GM06990 (cell line): ENCODE measurements around the gene PKD1L1.
A peak's percentile ranks its signal among the peaks of the same experiment; 100 is the strongest.

Experiments
- DNase-seq: peaks from one replicate; pipeline ENCODE4 v3.0.0-alpha.2; 2011; ENCODE audit not compliant: insufficient read length; ENCODE audit errors: extremely low read depth
- H3K27me3 ChIP-seq: replicated peaks from 2 replicates; pipeline ENCODE4 v1.6.0; 2011; ENCODE audit warnings: low read length; ENCODE audit not compliant: control insufficient read depth, insufficient read depth
- H3K36me3 ChIP-seq: 2 replicates; pipeline ENCODE4 v1.5.1; 2011; ENCODE audit warnings: low read length; ENCODE audit not compliant: control insufficient read depth, insufficient read depth
- H3K4me3 ChIP-seq: replicated peaks from 2 replicates; pipeline ENCODE4 v1.5.1; 2011; ENCODE audit warnings: low read depth, mild to moderate bottlenecking, control low read depth, low read length
- TF ChIP-seq, protein P1 (sequence below): IDR thresholded peaks from 2 replicates; pipeline ENCODE4 v1.5.1; 2011; ENCODE audit warnings: low read length, control low read depth, mild to moderate bottlenecking, inconsistent platforms; ENCODE audit not compliant: insufficient read depth, poor library complexity, severe bottlenecking

Gene PKD1L1

DNA sequence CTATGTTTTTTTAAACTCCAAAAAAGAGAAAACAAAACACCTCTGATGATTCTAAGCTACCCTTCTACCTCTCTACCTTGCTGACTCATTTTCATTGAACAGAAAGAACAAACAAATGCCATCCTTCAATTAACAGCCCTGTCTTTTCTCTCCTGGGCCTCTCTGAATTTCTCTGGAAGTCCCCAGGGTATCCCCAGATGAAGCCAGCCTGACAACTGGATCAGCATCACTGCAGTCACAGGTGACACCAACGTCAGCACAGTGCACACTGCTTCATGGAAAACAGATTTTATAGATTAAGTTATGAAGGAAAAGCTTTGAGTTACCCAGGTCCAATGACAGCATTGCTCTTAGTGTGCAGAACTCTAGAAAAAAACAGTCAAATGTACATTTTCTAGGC, 25.5 kb upstream of the PKD1L1 start:
- Histone ChIP-seq H3K36me3 (peaks cover 15% of the 10 kb centered on the region), H3K27me3 (no peaks in the 10 kb centered on the region), H3K4me3 (no peak overlapping the region)
- TF ChIP-seq, protein P1, sequence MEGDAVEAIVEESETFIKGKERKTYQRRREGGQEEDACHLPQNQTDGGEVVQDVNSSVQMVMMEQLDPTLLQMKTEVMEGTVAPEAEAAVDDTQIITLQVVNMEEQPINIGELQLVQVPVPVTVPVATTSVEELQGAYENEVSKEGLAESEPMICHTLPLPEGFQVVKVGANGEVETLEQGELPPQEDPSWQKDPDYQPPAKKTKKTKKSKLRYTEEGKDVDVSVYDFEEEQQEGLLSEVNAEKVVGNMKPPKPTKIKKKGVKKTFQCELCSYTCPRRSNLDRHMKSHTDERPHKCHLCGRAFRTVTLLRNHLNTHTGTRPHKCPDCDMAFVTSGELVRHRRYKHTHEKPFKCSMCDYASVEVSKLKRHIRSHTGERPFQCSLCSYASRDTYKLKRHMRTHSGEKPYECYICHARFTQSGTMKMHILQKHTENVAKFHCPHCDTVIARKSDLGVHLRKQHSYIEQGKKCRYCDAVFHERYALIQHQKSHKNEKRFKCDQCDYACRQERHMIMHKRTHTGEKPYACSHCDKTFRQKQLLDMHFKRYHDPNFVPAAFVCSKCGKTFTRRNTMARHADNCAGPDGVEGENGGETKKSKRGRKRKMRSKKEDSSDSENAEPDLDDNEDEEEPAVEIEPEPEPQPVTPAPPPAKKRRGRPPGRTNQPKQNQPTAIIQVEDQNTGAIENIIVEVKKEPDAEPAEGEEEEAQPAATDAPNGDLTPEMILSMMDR, result no peak
- DNase-seq, result no peak

DNA sequence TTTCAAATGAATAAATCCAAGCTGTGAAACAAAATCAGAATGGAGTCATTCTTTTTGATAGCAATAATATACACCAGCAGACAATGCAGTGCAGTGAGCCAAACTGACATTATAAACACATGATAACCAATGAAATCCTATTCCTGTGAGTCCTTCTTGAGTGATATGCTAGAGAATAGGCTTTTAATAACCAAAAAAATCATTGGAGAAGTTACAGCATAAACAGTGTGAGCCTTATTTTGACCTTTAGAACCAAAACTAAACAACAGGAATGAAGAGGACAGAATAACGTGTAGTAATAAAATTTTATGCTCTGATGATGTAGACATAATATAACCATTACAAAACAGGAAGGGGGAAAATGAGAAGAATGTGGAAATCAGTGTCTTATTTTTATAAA, 22.5 kb upstream of the PKD1L1 start:
- TF ChIP-seq, protein P1, result no peak
- Histone ChIP-seq H3K27me3 (no peaks in the 10 kb centered on the region), H3K4me3 (no peak overlapping the region), H3K36me3 (peaks cover 17% of the 10 kb centered on the region)
- DNase-seq, result no peak

DNA sequence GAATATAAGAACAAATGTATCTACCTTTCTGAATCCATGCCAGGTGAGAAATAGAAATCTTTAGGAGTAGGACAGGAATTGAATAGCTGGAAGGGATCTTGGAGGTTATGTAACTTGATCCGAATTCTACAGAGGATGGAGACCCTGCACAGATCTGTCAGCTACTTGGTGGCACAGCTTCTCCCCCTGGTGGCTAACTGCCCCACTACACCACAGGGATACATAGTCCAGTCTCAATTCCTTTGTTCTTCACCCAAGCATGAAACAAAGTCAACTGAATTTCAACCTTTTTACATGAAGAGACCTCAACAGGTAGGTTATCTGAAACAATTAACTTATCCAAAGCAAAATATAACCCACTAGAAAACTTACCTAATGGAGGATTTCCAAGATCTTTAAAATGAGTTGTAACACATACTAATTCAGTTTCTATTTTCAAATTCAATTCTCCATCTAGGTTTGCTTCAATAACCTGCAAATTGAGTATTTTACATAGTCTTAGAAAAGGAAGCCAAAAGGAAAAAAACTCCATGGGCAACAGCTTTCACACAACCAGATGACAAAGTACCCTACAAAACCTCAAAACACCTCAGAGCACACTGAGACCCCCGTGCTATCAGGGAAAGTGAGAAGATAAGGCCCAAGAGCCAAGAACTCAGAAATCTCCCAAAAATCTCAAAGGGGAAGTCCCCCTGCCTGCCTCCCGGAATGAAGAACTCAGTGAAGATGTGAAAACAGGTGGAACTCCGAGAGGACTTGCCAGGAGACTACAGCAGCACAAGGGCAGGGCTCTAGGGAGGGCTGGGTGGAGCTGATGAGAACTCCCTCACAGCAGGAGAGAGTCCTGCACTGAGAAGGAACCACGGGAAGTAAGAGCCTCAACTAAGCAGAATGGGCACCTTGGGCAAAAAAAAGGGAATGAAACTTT, 20.8 kb upstream of the PKD1L1 start:
- Histone ChIP-seq H3K4me3 (no peak overlapping the region), H3K36me3 (peaks cover 18% of the 10 kb centered on the region), H3K27me3 (no peaks in the 10 kb centered on the region)
- TF ChIP-seq, protein P1, result peak; percentile 93
- no peak for DNase-seq

DNA sequence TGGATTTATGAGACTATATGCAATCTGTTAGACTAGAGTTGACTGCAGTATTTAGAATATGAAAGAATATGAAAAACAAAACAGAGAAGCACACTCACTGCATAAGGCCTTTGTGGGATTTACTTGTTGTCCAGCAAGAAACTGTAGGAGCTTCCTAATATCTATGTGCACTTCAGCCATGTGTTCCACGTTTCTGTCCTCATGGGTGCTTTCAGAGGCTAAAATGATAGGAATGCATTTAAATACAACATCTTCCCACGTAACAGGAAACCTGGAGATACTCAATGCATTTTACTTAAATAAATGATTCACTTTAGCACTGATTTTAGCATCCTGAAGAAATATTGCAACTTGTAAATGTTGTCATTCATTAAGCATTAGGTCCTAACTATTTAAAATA, 19.4 kb upstream of the PKD1L1 start:
- no peak for DNase-seq
- H3K36me3 ChIP-seq, result peaks cover 11% of the 10 kb centered on the region
- H3K4me3 ChIP-seq, result no peak overlapping the region
- no peaks in the 10 kb centered on the region for H3K27me3 ChIP-seq
- TF ChIP-seq, protein P1, result no peak

DNA sequence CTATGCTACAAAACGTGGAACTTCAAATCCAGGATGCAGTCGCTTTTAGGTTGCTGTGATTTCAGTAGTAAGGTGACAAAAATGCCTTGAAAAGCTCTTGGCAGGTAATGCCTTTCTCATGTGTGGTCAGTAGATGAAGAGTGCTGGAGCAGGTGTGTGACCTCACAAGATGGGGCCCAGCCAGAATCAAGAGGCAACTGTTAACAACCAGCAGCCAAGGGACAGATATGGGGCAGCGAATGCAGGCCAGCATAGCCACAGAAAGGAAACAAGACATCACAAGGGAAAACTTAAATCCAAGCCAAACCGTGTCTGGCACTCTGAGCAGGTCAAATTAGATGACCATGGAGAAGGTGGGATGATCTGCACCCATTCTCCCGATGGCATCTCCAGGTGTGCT, 18.9 kb upstream of the PKD1L1 start:
- peaks cover 11% of the 10 kb centered on the region for H3K36me3 ChIP-seq
- DNase-seq, result no peak
- no peaks in the 10 kb centered on the region for H3K27me3 ChIP-seq
- no peak overlapping the region for H3K4me3 ChIP-seq
- TF ChIP-seq, protein P1, result no peak
